Measurements from ENCODE around the gene TGIF2LY. TPM values are rescaled to one million over a fixed set of nuclear protein-coding genes. Genes with fewer than 3 reads are reported as not detected.
"Not testable (repeated sequence)": the region's sequence is repeated elsewhere in the genome, so short reads cannot be mapped to it uniquely, and the experiment has no call there.

TGIF2LY gene
- total RNA-seq: not detected in 2 replicates
- not detected in 2 replicates for polyA plus RNA-seq

DNA sequence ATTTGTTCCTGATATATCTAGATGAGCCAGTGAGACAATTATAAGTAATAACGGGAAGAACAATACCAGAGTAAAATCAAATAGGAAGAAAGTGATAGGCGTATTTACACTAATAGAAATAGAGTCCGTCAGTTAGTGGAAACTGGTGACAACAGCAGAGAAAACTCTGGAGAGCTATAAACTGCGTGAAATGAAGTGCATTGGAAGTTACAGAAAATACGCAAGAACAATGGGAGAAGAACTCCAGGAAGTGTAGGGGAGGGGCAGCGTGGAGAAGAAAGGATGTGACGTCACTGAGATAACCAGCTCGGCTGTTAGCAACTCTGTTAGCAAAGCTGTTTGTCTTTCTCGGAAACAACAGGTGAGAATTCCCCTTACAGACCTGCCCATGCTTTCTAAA, at the start of gene TGIF2LY:
TGIF2LY (plus strand) TSS at position 301 of the 400 bp plus-strand sequence. CDS start 178 bp downstream, outside the sequence.
- H3K36me3 ChIP-seq (replicated peaks; ENCODE audit: insufficient read depth, low read depth); H4K20me1 ChIP-seq (ENCODE audit: insufficient read depth, poor library complexity, severe bottlenecking); H3K27me3 ChIP-seq; H3K27ac ChIP-seq; H3K9me3 ChIP-seq (ENCODE audit: low read depth); H3K9me2 ChIP-seq (replicated peaks; ENCODE audit: insufficient read depth); H3K79me2 ChIP-seq; DNase-seq (ENCODE audit: low spot score); H2AFZ ChIP-seq; H3K4me2 ChIP-seq; H3K4me1 ChIP-seq (ENCODE audit: insufficient read depth); H3K4me3 ChIP-seq: not testable (repeated sequence)
- WGBS (ENCODE audit: low lambda C conversion rate, missing lambda C conversion rate): no CpG with 5 or more reads among the region's 9 CpGs

Small RNA genes lying within 50 kb of the gene (small RNA-seq; reads per million reads assigned to genes)
- not detected for gene PRRC2CP1
